Measurements from ENCODE around the gene PSD.

PSD gene

GRCh38 chr10:102407425-102408130 is 11.0 kb downstream of the PSD start:
- in situ Hi-C loops (cut with MboI; ENCODE audit: low sequenced_read_pairs): no loop called here

- in situ Hi-C loops (cut with MboI; ENCODE audit: low sequenced_read_pairs): no loop called here
Observed at GRCh38 chr10:102406815-102407214, 11.8 kb downstream of the PSD start.

GRCh38 chr10:102405632-102406031 is 13.0 kb downstream of the PSD start:
- in situ Hi-C loops (cut with MboI; ENCODE audit: low sequenced_read_pairs): no loop called here

GRCh38 chr10:102405108-102405571 is 13.4 kb downstream of the PSD start:
- in situ Hi-C loops (cut with MboI; ENCODE audit: low sequenced_read_pairs): no loop called here

GRCh38 chr10:102404361-102405107 is 14.1 kb downstream of the PSD start:
- in situ Hi-C loops (cut with MboI; ENCODE audit: low sequenced_read_pairs): no loop called here

- in situ Hi-C loops (cut with MboI; ENCODE audit: low sequenced_read_pairs): no loop called here
Observed at GRCh38 chr10:102403115-102403514, 15.5 kb downstream of the PSD start.

- in situ Hi-C loops (cut with MboI; ENCODE audit: low sequenced_read_pairs): no loop called here
Observed at GRCh38 chr10:102402512-102402896, 16.1 kb downstream of the PSD start.

GRCh38 chr10:102401735-102402511 is 16.7 kb downstream of the PSD start:
- in situ Hi-C loops (cut with MboI; ENCODE audit: low sequenced_read_pairs): no loop called here

- in situ Hi-C loops (cut with MboI; ENCODE audit: low sequenced_read_pairs): no loop called here
Observed at GRCh38 chr10:102401342-102401654, 17.3 kb downstream of the PSD start.

- in situ Hi-C loops (cut with MboI; ENCODE audit: low sequenced_read_pairs): no loop called here
Observed at GRCh38 chr10:102400598-102401341, 17.8 kb downstream of the PSD start.

GRCh38 chr10:102400076-102400475 is 18.5 kb downstream of the PSD start:
- in situ Hi-C loops (cut with MboI; ENCODE audit: low sequenced_read_pairs): no loop called here

GRCh38 chr10:102399217-102400021 is 19.2 kb downstream of the PSD start:
- in situ Hi-C loops (cut with MboI; ENCODE audit: low sequenced_read_pairs): loop anchor here (25.0 kb wide), 1 partner anchor 188 kb away; no protein-coding TSS in a partner anchor

- in situ Hi-C loops (cut with MboI; ENCODE audit: low sequenced_read_pairs): loop anchor here (25.0 kb wide), 1 partner anchor 189 kb away; no protein-coding TSS in a partner anchor
Observed at GRCh38 chr10:102398172-102399020, 20.2 kb downstream of the PSD start.

- in situ Hi-C loops (cut with MboI; ENCODE audit: low sequenced_read_pairs): loop anchor here (25.0 kb wide), 1 partner anchor 190 kb away; no protein-coding TSS in a partner anchor
Observed at GRCh38 chr10:102397222-102398171, 21.1 kb downstream of the PSD start.

- in situ Hi-C loops (cut with MboI; ENCODE audit: low sequenced_read_pairs): loop anchor here (25.0 kb wide), 1 partner anchor 191 kb away; no protein-coding TSS in a partner anchor
Observed at GRCh38 chr10:102396730-102397151, 21.8 kb downstream of the PSD start.

- in situ Hi-C loops (cut with MboI; ENCODE audit: low sequenced_read_pairs): loop anchor here (25.0 kb wide), 1 partner anchor 191 kb away; no protein-coding TSS in a partner anchor
Observed at GRCh38 chr10:102396317-102396650, 22.3 kb downstream of the PSD start.

- in situ Hi-C loops (cut with MboI; ENCODE audit: low sequenced_read_pairs): loop anchor here (25.0 kb wide), 1 partner anchor 192 kb away; no protein-coding TSS in a partner anchor
Observed at GRCh38 chr10:102395400-102396316, 22.9 kb downstream of the PSD start, which contains the start of gene NFKB2. Gene NFKB2, plus strand, starts transcription at chr10:102395705. Its CDS starts 255 bp downstream, at chr10:102395960.

All from HL-60/S4 (cell line).